ENCODE measurements around the gene AATK.

AATK gene

DNA sequence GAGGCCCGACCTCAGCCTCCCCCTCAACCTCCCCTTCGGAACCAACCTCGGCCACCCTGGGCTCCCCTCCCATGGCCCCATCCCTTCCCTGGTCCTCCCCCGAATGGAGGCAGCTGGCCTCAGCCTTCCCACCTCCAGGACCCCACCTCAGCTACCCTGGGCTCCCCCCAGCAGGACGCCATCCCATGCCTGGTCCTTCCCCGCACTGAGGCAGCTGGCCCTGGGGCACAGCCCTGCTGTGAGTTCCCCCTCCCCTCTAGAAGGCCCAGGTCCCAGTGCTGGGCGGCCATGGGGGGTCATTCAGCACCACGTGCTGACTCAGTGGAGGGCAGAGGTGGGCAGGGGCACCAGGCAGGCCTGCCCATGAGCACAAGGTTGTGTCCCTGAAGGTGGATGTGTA, 29.7 kb downstream of the AATK start:
- ATAC-seq, result no peak
- TF ChIP-seq, protein P1, sequence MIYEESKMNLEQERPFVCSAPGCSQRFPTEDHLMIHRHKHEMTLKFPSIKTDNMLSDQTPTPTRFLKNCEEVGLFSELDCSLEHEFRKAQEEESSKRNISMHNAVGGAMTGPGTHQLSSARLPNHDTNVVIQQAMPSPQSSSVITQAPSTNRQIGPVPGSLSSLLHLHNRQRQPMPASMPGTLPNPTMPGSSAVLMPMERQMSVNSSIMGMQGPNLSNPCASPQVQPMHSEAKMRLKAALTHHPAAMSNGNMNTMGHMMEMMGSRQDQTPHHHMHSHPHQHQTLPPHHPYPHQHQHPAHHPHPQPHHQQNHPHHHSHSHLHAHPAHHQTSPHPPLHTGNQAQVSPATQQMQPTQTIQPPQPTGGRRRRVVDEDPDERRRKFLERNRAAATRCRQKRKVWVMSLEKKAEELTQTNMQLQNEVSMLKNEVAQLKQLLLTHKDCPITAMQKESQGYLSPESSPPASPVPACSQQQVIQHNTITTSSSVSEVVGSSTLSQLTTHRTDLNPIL (CRISPR knock-in tag; IDR thresholded peaks at IDR 0.05; ENCODE audit: low read depth), result no peak
- TF ChIP-seq, protein P2, sequence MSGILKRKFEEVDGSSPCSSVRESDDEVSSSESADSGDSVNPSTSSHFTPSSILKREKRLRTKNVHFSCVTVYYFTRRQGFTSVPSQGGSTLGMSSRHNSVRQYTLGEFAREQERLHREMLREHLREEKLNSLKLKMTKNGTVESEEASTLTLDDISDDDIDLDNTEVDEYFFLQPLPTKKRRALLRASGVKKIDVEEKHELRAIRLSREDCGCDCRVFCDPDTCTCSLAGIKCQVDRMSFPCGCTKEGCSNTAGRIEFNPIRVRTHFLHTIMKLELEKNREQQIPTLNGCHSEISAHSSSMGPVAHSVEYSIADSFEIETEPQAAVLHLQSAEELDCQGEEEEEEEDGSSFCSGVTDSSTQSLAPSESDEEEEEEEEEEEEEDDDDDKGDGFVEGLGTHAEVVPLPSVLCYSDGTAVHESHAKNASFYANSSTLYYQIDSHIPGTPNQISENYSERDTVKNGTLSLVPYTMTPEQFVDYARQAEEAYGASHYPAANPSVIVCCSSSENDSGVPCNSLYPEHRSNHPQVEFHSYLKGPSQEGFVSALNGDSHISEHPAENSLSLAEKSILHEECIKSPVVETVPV (CRISPR knock-in tag; IDR thresholded peaks at IDR 0.05), result no peak
- TF ChIP-seq TOX (CRISPR knock-in tag; IDR thresholded peaks at IDR 0.05; ENCODE audit: borderline replicate concordance), result no peak
- TF ChIP-seq, protein P3, sequence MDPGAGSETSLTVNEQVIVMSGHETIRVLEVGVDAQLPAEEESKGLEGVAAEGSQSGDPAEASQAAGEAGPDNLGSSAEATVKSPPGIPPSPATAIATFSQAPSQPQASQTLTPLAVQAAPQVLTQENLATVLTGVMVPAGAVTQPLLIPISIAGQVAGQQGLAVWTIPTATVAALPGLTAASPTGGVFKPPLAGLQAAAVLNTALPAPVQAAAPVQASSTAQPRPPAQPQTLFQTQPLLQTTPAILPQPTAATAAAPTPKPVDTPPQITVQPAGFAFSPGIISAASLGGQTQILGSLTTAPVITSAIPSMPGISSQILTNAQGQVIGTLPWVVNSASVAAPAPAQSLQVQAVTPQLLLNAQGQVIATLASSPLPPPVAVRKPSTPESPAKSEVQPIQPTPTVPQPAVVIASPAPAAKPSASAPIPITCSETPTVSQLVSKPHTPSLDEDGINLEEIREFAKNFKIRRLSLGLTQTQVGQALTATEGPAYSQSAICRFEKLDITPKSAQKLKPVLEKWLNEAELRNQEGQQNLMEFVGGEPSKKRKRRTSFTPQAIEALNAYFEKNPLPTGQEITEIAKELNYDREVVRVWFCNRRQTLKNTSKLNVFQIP (CRISPR knock-in tag; IDR thresholded peaks at IDR 0.05; ENCODE audit: borderline replicate concordance, low read depth), result no peak
- TF ChIP-seq, protein P4, sequence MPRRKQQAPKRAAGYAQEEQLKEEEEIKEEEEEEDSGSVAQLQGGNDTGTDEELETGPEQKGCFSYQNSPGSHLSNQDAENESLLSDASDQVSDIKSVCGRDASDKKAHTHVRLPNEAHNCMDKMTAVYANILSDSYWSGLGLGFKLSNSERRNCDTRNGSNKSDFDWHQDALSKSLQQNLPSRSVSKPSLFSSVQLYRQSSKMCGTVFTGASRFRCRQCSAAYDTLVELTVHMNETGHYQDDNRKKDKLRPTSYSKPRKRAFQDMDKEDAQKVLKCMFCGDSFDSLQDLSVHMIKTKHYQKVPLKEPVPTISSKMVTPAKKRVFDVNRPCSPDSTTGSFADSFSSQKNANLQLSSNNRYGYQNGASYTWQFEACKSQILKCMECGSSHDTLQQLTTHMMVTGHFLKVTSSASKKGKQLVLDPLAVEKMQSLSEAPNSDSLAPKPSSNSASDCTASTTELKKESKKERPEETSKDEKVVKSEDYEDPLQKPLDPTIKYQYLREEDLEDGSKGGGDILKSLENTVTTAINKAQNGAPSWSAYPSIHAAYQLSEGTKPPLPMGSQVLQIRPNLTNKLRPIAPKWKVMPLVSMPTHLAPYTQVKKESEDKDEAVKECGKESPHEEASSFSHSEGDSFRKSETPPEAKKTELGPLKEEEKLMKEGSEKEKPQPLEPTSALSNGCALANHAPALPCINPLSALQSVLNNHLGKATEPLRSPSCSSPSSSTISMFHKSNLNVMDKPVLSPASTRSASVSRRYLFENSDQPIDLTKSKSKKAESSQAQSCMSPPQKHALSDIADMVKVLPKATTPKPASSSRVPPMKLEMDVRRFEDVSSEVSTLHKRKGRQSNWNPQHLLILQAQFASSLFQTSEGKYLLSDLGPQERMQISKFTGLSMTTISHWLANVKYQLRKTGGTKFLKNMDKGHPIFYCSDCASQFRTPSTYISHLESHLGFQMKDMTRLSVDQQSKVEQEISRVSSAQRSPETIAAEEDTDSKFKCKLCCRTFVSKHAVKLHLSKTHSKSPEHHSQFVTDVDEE (CRISPR knock-in tag; IDR thresholded peaks at IDR 0.05), result no peak
- no peak for TF ChIP-seq ARNTL (CRISPR knock-in tag; IDR thresholded peaks at IDR 0.05; ENCODE audit: borderline replicate concordance, low read depth)
- no peak for TF ChIP-seq OSR1 (CRISPR knock-in tag; IDR thresholded peaks at IDR 0.05)
- TF ChIP-seq ISL1 (CRISPR knock-in tag; IDR thresholded peaks at IDR 0.05), result no peak
- TF ChIP-seq ZFP30 (CRISPR knock-in tag; IDR thresholded peaks at IDR 0.05), result no peak
- no peak for TF ChIP-seq RARB (CRISPR knock-in tag; IDR thresholded peaks at IDR 0.05)
- no peak for TF ChIP-seq ZC3H10 (CRISPR knock-in tag; IDR thresholded peaks at IDR 0.05)
- no peak for TF ChIP-seq ZNF8 (CRISPR knock-in tag; IDR thresholded peaks at IDR 0.05)
- TF ChIP-seq ZNF70 (CRISPR knock-in tag; IDR thresholded peaks at IDR 0.05), result no peak
- TF ChIP-seq, protein P5, sequence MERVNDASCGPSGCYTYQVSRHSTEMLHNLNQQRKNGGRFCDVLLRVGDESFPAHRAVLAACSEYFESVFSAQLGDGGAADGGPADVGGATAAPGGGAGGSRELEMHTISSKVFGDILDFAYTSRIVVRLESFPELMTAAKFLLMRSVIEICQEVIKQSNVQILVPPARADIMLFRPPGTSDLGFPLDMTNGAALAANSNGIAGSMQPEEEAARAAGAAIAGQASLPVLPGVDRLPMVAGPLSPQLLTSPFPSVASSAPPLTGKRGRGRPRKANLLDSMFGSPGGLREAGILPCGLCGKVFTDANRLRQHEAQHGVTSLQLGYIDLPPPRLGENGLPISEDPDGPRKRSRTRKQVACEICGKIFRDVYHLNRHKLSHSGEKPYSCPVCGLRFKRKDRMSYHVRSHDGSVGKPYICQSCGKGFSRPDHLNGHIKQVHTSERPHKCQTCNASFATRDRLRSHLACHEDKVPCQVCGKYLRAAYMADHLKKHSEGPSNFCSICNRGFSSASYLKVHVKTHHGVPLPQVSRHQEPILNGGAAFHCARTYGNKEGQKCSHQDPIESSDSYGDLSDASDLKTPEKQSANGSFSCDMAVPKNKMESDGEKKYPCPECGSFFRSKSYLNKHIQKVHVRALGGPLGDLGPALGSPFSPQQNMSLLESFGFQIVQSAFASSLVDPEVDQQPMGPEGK (CRISPR knock-in tag; IDR thresholded peaks at IDR 0.05; ENCODE audit: borderline replicate concordance), result no peak
- no peak for TF ChIP-seq BACH2 (CRISPR knock-in tag; IDR thresholded peaks at IDR 0.05; ENCODE audit: borderline replicate concordance)

DNA sequence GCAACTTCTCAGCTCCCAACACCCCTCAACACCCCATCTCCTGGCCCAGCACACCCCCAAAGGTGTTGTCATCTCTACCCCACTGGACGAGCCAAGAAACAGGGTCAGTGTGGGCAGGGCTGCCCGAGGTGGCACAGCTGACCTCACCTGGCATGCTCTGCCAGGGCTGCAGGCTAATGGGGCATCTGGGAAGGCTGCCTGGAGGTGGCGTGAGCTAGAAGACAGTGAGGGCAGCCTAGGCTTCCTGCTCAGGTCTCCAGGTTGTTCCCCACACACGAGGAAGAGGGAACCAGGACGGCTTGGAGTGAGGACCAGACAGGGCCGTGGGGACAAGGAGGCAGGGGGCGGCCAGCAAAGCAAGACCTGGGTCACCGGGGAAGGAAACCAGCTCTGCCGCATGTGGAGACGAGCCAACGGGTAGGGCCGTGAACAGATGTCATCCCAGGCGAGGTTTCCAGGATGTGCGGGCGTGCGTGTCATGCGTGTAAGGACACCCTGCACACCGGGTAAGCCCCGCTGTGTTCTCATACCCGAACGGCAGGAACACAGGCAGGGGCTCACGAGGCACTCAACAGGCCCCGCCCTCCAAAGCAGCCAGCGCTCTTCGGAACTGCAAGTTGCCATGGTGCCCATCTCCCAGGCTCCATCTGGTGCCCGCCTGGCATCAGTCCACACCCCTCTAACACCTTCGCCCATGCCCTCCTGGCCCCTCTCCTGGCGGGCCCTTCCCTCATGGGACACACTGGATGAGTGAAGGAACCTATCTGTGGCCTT, 30.3 kb downstream of the AATK start:
- TF ChIP-seq ESRRG (CRISPR knock-in tag; IDR thresholded peaks at IDR 0.05), result no peak
- TF ChIP-seq ZFP3 (CRISPR knock-in tag; IDR thresholded peaks at IDR 0.05), result no peak
- TF ChIP-seq, protein P3 (CRISPR knock-in tag; IDR thresholded peaks at IDR 0.05; ENCODE audit: borderline replicate concordance, low read depth), result no peak
- TF ChIP-seq ZNF565 (CRISPR knock-in tag; conservative IDR thresholded peaks at IDR 0.05; ENCODE audit: low read depth), result no peak
- TF ChIP-seq ZNF70 (CRISPR knock-in tag; IDR thresholded peaks at IDR 0.05), result no peak
- TF ChIP-seq ZFP30 (CRISPR knock-in tag; IDR thresholded peaks at IDR 0.05), result no peak
- TF ChIP-seq, protein P2 (CRISPR knock-in tag; IDR thresholded peaks at IDR 0.05), result no peak
- ATAC-seq, result no peak

Data from SK-N-SH treated with all-trans-retinoic acid at 6 μM for 48 hours (cell line).